Adrenal gland (tissue), 5 donors: ENCODE measurements around the gene MSN.

Source experiments
- POLR2A ChIP-seq, 2 donors: fragments of 450-650 bp; IDR thresholded peaks; one replicate each; pipeline ENCODE4 v1.6.1; 2017; ENCODE audit warnings: antibody characterized with exemption in 2 of 2, mild to moderate bottlenecking in 2 of 2, moderate library complexity in 1 of 2
- TF ChIP-seq, protein P1 (sequence below), 6 experiments: fragments of 450-650 bp in 4 of 6; fragments of 200-600 bp in 2 of 6; sonication (generic) in 1 of 6; IDR thresholded peaks; 1 replicate in 5 of 6; 2 replicates in 1 of 6; pipeline versions ENCODE4 v1.5.1 to v1.8.0; 2016 to 2021; ENCODE audit warnings: antibody characterized with exemption in 6 of 6, mild to moderate bottlenecking in 2 of 6, moderate library complexity in 1 of 6
- donor health status: DM: no; HTN: no; CAD: no.

DNA sequence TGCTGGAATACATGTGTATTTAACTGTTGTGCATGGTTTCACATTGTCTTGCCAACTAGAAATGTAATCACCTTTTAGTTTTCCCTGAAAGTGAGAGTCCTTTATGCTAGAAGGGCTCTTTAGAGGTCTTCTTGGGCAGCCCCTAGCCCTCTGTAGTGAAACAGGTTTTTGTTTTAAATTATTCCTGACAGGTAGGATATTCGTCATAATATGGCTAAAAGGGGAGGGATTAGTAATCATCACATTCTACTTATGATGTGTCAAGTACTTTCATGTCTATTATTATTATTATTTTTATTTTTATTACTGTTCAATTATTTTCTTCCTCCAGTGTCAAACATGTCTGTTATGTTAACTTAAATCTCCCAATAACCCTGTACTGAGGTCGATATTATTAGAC lies 35.5 kb downstream of the MSN start:
- TF ChIP-seq, protein P1, sequence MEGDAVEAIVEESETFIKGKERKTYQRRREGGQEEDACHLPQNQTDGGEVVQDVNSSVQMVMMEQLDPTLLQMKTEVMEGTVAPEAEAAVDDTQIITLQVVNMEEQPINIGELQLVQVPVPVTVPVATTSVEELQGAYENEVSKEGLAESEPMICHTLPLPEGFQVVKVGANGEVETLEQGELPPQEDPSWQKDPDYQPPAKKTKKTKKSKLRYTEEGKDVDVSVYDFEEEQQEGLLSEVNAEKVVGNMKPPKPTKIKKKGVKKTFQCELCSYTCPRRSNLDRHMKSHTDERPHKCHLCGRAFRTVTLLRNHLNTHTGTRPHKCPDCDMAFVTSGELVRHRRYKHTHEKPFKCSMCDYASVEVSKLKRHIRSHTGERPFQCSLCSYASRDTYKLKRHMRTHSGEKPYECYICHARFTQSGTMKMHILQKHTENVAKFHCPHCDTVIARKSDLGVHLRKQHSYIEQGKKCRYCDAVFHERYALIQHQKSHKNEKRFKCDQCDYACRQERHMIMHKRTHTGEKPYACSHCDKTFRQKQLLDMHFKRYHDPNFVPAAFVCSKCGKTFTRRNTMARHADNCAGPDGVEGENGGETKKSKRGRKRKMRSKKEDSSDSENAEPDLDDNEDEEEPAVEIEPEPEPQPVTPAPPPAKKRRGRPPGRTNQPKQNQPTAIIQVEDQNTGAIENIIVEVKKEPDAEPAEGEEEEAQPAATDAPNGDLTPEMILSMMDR (IDR thresholded peaks at IDR 0.05): no peak
- TF ChIP-seq POLR2A (IDR thresholded peaks at IDR 0.05): no peak
